Measurements from ENCODE around the gene CACNA1G.
A peak's percentile ranks its signal among the peaks of the same experiment; 100 is the strongest.

DNA sequence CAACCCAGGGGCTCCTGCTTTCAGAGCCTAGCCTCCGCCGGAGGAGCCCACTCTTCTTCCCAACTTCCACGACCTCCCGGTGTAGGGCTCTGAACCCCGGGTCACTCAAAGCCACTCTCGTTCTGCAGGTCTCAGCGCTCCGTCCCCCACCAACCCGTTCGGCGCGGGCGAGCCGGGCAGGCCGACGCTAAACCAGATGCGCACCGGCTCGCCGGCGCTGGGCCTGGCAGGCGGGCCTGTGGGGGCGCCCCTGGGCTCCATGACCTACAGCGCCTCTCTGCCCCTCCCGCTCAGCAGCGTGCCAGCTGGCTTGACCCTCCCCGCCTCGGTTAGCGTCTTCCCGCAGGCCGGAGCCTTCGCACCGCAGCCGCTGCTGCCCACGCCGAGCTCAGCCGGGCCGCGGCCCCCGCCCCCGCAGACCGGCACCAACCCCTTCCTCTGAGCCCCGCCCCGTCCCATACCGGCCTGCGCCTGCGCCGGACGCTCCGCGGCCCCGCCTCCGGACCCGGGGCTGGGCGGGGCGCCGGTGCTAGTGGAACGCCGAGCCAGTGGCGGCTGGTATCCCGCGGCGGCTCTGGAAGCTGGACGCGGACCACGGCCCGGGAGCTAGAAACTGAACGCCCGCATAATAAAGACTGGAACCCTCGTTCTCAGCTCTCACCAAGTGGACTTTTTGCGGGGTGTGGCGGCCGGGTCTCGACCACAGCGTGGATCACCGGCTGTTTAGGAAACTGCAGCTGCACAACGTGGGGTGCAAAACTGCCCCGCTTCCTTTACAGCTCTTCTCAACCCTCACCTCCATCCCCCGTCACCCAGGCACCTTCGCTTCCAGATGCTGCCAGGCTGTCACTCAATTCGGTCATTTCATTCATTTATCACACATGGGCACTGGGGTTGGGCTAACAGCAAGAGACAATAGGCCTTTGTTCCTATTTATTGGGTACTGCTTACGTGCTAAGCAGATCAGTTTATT is 18.5 kb upstream of the CACNA1G start:
- TF ChIP-seq, protein P1, sequence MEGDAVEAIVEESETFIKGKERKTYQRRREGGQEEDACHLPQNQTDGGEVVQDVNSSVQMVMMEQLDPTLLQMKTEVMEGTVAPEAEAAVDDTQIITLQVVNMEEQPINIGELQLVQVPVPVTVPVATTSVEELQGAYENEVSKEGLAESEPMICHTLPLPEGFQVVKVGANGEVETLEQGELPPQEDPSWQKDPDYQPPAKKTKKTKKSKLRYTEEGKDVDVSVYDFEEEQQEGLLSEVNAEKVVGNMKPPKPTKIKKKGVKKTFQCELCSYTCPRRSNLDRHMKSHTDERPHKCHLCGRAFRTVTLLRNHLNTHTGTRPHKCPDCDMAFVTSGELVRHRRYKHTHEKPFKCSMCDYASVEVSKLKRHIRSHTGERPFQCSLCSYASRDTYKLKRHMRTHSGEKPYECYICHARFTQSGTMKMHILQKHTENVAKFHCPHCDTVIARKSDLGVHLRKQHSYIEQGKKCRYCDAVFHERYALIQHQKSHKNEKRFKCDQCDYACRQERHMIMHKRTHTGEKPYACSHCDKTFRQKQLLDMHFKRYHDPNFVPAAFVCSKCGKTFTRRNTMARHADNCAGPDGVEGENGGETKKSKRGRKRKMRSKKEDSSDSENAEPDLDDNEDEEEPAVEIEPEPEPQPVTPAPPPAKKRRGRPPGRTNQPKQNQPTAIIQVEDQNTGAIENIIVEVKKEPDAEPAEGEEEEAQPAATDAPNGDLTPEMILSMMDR (IDR thresholded peaks at IDR 0.05), result peak in 2 of 4 experiments; percentile 10 to 35
- TF ChIP-seq POLR2A (IDR thresholded peaks at IDR 0.05), result peak; percentile 49 to 56
- no peak for TF ChIP-seq EP300 (IDR thresholded peaks at IDR 0.05)

Measured in gastroesophageal sphincter (tissue), 3 donors.